Activated CD8-positive, alpha-beta memory T cell treated with anti-CD3 and anti-CD28 coated beads, Interleukin-2, amount 50 U/mL, for 1 hour (primary cell): ENCODE measurements around the gene KATNB1.
"Not testable (repeated sequence)": the region's sequence is repeated elsewhere in the genome, so short reads cannot be mapped to it uniquely, and the experiment has no call there.

ENCODE experiments used
- DNase-seq: peaks from one replicate; pipeline ENCODE4 v3.0.0-alpha.2; 2020; ENCODE audit errors: extremely low read depth

Gene KATNB1

DNA sequence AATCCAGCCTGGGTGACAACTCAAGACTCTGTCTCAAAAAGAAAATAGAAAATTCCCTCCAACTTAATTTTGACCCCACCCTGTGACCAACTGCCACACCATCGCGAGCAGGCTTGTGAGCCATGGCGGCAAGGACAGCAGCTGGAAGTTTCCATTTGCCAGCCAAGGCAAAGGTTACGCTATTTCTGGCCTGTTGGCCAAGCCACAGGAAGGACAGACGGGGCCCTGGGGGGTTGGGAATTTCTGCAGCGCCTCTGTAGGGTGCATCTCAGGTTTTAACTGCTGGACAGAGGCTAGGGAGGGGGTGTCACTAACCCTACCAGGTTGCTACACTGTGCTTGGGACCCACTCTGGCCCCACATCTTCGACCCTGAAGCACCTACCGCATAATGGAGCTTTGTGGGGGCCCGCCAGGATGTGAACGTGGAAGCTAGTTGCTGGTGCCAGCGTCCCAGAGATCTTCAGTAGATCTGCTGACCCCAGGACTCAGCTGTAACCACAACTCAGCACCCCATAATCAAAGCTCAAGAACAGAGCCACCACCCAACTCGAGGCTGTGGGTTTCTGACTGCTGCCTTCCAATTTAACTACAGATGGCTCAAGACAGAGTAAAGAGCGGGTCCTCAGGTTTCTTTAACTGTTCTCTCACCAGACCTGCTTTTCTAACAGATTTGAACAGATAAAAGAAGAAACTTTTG is 55.8 kb downstream of the KATNB1 start:
- no peak for DNase-seq

DNA sequence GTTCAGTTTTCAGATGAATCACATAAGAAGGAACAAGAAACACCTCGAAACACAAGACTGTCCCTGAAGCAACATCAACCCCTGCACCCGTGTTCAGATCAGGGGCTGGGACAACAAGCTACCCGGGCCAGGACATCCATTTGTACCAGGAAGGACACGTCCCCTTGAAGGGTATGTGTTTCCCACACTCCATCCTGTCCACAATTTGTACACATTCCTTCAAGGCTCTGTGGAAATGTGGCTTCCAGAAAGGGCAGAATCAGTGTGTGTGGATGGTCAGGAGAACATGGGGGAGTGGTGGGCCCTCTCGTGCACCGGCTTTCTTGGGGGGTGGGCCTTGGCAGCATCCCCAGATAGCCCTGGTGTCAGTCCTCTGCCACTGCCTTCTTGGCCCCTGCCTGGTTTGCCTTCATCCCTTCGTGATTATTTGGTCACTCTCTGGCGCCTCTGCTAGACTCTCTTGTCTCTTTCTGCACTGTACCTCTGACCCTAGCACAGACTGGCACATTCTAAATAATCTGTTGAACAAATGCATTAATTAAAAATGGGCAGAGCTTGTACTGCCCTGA is 56.4 kb downstream of the KATNB1 start:
- no peak for DNase-seq

DNA sequence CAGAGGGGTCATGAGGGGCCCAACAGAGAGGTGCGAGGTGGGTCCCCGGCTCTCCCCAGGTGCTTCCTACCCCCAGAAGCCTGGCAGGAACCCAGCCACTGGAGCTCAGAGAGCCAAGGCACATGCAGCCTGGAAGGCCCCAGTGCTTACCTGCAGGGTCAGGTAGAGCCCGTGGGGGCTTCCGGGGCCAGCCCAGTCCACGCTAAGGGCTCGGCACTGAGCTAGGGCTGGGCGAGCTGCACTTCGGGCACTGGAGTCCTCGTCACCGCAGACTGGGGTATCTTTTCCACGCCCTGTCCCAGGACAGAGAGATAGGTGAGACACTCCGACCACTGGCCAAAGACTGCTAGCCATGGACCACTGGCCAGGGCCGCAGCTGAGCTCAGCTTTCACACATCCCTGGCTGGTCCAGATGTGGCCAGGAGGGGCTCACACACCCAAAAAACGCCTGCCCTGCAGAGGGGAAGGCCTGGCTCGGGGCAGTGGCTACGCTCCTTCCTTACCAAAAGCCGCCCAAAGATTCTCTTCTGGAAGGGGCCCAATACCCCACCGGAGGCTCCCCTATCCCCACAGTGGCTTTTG is 59.4 kb downstream of the KATNB1 start:
- no peak for DNase-seq

DNA sequence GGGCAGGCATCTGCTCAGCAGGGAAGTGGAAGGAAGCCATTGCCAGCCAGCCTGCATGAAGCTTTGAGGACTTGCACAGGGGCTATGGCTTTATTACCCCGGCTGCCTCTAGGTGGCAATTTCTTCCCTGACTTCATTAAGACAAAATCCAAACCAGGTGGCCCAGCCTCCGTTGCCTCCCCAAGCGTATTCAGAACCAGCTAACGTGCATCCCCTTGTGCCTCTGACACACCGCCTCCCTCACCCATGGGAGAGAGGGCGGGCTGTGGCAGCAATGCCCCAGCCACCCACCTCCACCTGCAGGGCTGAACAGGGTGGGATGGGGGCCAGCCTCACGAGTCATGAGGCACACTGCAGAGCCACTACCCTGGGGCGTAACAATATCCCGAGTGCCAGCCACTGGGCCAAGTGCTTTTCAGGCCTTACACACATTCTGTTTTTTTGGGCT is 59.9 kb downstream of the KATNB1 start:
- DNase-seq = no peak

DNA sequence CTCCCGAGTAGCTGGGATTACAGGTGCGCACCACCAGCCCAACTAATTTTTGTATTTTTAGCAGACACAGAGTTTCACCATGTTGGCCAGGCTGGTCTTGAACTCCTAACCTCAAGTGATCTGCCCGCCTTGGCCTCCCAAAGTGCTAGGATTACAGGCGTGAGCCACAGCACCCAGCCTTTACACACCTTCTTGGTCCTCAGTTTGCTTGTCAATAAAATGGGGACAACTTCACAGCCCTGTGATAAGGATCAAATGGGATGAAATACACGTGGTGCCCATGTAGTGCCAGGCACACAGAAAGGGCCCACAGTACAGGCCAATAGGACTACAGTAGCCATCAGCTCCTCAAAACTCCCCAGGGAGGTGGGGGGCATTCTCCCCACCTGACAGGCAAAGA is 60.4 kb downstream of the KATNB1 start:
- not testable (repeated sequence) for DNase-seq

DNA sequence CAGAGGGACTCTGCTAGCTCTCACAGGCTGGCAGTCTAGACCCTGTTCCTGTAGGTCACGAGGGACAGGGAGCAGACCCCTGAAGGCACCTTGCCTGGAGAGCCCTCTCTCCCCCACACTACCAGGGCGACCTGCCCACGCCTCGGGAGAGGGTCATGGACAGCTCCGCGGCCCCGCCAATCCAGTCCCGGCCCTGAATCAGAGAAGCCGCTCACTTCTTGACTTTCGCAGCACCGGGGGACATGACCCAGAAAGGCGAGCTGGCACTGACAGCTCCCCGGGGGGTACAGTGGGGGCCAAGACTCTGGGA is 61.6 kb downstream of the KATNB1 start:
- DNase-seq = no peak

DNA sequence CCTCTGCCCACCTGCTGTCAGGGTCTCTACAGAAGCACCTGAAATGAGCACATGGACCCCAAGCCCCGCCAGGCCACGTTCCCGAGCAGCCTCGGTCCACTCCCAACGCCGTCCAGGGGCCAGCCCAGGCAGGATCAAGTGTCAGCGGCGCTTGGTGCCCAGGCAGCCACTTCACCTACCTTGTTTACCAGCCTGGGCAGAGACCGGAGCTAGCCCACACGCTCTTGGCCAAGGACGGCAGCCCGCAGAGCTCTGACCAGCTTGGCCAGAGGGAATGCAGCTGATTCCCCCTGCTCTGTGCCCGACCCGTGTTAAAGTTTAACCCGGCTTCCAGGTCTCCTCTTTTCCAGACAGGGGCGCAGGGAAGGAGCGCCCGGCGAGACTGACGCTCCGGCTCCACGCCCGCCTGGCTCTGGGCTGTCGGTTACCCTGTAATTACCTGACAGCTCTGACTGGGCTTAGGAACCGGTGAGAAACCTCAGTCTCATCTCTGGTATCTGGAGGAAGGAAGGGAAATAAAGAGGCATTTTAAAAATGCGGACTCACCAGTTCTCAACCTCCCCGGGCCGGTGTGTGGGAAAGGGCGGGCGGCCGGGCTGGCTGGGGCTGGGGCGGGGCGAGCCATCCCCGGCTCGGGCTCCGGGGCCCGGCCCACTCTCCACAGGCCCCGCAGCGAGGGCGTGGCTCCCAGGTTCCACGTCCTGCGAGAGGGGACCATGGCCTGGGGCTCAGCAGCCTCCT is 62.1 kb downstream of the KATNB1 start:
- DNase-seq = no peak

DNA sequence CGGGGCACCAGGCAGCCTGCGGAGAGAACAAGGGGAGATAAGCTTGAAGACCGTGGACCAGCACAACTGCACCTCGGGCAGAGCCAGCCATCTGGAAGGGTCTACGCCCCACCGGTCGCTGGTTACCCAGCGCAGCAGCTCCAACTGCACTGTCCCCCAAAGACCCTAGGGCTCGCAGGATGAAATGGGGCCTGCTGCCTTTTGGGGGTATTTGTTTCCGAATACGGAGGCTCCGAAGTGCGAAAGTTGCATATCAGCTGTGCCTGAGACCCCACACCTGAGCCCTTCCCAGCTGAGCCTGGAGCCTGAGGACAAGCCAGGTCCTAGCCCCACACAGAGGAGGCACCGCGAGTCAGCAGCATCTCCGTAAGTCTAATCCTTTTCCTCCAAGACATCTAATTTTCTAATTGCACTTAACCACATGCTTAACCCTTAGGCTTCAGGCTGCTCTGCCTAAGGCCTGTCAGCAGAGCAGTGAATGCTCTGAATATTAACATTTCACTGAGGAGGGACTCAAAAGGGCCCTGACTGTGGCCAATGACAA is 62.8 kb downstream of the KATNB1 start:
- DNase-seq = no peak

DNA sequence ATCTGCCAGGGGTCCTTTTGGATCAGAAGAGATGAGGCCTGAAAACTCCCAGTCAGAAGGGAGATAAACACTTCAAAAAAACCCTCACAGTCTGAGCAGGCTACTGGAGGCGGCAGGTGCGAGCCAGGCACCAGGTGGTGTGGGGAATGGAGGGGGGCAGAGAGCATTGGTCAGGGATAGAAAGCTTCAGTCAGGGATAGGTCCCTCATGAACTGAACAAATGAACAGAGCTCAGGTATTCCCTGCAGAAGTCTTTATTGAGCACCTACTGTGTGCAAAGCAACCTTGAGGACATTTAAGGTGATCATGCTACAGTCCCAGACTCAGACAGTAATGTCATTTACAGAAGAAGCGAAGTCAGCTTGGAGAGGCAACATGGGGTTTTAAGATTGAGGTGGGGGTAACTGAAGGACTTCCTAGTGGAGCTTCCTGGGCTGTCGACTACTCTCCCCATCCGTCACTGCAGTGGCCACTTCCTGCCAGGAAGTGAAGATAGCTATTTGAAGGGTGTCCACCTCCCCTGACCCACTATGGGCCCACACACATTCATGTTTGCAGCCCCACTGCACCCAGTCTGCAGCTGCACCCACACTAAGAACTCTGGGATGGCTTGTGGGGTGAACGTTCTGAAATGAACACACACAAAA is 63.5 kb downstream of the KATNB1 start:
- DNase-seq = no peak

DNA sequence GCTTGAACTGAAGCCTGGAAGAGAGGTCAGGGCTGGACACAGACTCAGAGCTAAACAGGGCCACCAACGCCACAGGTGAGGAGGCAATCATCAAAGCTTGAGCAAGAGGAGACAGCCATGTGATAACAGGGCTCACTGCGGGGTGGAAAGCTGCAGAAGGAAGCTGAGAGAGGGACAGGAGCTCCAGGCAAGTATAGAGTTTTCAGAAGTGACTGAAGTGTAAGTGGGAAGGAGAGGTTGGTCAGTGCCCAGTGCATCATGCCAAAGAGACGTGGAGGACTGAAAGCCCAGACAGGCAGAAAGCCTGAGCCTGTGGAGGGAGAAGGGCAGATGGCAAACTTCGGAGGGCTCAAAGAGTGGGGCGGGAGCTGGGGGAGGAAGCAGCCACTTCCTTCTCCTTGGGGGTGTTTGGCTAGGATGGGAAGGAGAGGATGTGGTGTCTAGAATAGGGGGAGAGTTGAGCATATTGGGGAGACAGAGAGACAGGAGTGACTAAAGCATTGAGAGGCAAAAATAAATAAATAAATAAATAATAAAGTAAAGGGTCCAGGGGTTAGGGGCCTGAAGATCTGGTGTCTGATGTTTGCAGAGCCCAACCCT is 64.1 kb downstream of the KATNB1 start:
- no peak for DNase-seq

DNA sequence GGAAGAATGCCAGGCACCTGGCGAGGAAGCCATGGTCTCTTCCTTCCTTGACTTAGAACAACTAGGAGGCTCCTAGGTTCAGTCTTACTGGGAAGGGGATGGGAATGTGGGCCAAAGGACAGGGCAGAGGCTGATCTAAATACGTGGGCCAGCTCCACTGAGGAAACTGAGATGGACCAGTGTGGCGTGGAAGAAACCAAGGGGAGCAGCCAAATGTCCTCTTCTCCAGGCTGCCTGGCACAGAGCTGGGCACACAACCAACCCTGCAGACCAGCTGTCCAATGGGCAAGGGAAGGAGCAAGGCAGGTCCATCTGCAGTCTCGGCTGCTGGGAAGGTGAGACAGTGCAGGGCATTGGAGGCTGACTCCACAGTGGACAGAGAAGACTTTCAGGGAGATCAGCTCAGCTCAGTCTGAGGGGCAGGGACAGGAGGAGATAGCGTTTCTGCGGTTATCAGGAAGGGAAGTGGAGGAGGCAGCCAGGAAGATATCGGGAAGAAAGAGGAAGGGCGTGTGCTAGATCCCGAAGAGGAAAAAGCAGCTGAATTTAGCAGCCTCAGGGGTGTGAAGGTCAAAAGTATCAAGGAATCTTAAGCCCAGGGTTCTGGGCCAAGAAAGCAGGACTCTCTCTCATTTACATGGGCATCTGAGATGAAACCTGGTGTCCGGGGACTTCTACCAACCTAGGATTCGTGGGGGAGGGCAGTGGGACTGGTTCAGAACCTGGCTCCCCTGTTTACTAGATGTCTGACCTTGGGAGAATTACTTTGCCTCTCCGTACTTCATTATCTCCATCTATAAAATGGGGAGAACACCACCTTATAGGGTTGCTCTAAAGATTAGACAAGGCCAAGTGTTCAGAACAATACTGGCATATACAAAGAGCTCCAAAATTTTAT is 64.9 kb downstream of the KATNB1 start:
- no peak for DNase-seq

DNA sequence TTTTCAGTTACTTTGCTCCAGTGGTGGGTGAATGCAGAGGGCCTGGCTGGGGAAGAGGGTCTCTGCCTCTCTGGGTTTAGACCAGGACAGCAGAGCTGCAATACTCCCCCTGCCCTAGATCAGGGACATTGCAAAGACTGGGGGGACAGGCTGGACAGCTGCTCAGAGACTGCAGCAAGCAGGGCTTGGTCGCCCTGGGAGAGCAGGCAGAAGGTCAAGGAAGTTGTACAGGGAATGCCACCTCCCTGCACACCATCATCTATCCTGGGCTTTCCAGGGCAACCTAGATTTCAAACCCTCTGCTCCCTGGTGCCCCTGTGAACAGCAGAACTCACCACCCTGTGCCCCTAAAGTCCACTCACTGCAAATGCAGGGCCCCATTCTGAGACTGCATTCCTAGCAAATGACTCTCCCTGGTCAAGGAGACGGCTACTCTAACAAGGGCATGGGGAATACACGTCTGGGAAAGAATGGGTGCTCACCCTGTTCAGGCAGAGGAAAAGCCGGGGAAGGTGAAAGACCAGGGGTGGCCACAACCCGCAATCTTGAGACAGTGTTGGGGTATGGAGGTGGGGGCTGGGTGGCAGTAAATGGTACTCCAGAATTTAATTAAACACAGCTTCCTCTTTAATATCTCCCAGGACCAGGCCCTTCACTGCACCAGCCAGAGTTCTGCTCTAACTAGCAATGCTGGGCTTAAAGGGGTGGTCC is 65.7 kb downstream of the KATNB1 start:
- no peak for DNase-seq

DNA sequence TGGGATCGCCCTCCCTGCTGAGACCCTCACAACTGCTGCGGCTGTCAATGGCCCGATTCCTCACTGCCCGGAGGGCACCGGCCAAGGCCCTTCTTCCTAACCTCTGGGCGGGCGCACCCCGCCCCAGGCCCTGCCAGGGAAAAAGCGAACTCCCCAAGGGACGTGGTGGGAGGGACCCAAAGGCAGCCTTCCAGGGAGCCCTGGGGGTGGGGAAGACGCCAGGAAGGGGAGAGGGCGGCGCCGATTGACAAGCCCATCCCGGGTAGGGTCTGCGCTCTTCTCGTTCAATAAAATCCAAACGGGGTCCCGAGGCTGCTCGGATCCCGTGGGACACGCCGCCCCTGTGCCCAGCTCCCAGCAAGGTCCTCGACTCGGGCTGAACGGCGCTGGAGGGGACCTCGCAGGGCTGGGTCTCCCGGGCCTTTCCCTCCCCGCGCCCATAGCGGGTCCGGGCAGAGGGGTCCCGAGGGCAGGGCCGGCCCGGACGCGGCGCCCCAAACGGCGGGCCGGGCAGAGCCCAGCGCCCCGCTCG is 66.3 kb downstream of the KATNB1 start:
- no peak for DNase-seq

DNA sequence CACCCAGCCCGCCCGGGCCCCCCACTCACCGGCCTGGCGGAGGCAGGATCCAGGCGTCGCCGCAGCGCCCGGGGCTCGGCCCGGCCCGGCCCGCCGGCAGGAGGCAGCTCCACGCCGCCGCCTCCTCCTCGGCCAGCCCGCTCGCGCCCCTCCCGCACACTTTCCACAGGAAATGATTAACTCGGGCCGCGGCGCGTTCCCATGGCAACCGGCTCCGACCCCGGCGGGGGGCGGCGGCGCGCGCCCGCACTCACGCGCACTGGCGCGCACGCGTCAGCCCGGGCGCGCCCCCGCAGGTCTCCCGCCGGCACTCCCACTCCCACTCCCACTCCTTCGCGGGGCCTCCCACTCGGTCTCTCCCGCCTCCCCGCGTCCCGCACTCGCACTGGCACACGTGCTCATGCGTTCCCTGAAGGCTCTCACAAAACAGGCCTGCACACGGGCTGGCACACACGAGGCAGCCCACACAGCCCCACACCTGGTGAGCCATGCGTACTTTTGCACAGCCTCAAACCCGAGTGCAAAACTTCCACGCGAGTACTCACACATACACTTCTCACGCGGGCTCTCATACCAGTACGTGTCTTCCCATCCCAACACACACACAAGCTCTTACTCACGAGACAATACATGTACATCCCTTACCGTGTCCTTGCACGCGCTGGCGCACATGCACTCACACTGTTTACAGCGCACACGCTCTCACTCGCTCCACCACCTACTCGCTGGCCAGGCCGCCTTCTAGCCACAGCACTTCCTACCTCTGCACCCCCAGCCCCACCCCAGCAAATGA is 67.0 kb downstream of the KATNB1 start, which contains the start of gene KIFC3:
TSS of gene KIFC3 (minus strand) at position 151 of the 793 bp plus-strand sequence. CDS start 4,248 bp downstream, outside the sequence.
- peak; percentile 47 for DNase-seq

DNA sequence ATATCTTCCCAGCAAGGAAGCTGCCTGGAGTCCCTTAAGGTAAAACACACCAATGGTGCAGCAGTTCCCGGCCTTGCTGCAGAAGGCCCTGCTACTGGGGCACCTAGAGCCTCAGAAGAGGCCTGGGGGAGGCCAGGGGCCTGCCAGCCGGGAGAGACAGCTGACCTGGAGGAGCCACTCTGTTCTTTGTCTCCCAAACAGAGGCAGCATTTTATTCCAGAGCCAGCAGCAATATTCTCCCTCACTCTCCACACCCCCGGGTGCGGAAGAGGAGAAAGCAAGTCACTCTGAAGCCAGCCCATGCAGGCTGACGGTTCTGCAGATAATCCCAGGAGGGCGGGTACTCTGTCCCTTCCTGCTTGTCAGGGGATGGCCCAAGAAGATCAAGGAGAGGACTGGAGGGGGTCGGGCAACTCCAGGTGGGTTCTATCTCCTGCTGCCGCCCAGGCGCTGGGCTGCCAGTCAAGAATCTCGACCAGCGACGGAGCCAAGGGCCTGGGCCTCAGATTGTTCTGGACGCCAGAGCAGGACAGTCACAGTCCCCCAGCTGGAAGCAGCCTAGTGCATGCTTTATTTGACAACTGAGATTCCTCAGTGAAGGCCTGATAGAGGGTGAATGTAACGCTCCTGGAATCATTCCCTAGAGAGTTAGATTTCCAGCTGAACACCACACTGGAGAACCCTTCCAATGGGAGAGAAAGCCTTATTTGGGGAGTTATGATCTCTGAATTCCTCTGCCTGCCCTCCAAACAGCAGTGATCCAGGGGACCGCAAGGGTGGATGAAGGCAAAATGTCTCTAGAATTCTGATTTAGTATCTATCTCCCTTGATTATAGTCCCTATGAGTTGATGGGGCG is 67.8 kb downstream of the KATNB1 start:
- DNase-seq = no peak

DNA sequence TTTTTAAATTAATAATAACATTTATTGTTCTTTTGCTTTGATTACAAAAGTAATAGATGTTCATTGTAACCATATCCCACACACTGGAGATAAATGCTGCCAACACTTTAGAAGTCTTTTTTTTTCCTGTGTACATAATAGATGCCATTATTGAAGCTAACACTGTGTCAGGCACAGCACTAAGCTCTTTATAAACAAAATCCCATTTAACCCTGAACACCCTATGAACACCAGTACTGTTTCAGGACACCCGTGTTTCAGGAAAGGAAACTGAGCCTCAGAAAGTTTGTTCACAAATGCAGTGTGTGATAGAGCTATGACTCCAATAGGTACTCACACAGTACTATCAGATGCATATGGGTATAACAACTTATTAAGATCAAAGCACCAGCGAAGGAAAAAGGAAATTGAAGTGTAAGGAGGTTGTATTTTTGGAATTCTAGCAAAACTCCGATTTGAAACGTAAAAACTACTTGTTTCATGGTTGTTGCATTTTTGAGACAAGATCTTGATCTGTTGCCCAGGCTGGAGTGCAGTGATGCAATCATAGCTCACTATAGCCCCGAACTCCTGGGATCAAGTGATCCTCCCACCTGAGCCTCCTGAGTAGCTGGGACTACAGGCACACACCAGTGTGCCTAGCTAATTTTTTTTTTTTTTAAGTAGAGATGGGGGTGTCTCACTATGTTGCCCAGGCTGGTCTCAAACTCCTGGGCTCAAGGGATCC is 68.7 kb downstream of the KATNB1 start:
- no peak for DNase-seq

DNA sequence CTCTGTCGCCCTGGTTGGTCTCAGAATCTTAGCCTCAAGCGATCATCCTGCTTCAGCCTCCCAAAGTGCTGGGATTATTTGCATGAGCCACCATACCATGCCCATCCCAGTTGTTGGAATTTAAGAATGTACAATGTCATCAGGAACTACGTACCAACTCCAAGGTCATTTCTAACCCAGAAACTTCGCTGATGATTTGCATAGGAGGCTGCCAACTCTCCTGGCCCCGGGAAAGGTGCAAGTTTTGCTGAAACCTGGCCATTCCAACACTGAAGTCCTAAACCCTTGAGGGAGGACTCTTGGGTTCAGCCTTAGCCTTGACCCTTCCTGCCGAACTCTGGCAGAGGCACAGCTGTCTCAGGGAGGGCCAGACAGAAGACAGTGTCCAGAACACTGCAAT is 69.6 kb downstream of the KATNB1 start:
- DNase-seq = no peak
